ENCODE measurements around the gene DHPS. TPM values are rescaled to one million over a fixed set of nuclear protein-coding genes. Genes with fewer than 3 reads are reported as not detected.
"Not testable (repeated sequence)": the region's sequence is repeated elsewhere in the genome, so short reads cannot be mapped to it uniquely, and the experiment has no call there.

Gene DHPS
- total RNA-seq, 1 donor from 2014 or later = 106 TPM

GRCh38 chr19:12703046-12703445 is 21.4 kb upstream of the DHPS start:
- Mint-ChIP-seq H3K36me3 (ENCODE audit: insufficient read depth) (peaks cover 27% of the 10 kb centered on the region), H3K9me3 (ENCODE audit: low read depth) (no peaks in the 10 kb centered on the region), H3K4me1 (ENCODE audit: low read depth) (no peaks in the 10 kb centered on the region), H3K27ac (no peak overlapping the region), H3K4me3 (ENCODE audit: low read depth) (no peak overlapping the region), H3K27me3 (no peaks in the 10 kb centered on the region)
- DNase-seq (ENCODE audit: low spot score, unreplicated experiment) = no peak
- TF ChIP-seq CTCF (IDR thresholded peaks at IDR 0.05; ENCODE audit: unreplicated experiment) = no peak

DNA sequence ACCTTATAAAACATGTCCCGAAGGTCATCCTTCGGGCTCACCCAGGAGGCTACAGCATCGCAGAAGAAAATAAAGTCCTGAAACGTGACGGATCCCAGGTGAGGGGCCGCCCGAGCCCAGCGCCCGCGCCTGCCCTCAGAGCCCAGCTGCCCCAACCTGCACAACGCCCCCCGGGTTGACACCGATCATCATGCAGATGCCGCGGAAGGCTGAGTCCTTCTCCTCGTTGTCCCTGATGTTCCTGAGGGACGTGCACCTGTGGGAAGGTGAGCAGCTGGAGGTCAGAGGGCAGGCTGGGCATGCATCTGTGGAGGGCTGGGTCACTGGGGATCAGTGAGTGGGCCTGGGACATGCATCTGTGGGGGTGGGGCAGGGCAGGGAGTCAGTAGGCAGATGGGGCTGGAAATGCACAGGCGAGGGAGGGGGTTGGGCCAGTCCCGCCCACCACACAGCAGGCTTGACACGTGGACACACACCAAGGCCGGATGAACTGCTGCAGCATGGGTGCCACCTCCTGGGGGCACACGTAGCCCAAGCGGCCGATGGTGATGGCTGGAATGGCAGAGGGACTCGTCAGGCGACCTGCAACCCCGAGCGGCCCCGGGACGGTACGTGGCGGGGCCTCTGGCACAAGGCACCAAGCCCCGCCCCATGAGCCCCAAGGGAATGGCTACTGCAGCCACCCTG is 20.1 kb upstream of the DHPS start:
- Mint-ChIP-seq H3K4me3 (ENCODE audit: low read depth) (no peak overlapping the region), H3K27ac (peak overlapping the region; percentile 24), H3K9me3 (ENCODE audit: low read depth) (no peaks in the 10 kb centered on the region), H3K4me1 (ENCODE audit: low read depth) (peaks cover 2% of the 10 kb centered on the region), H3K36me3 (ENCODE audit: insufficient read depth) (peaks cover 27% of the 10 kb centered on the region), H3K27me3 (no peaks in the 10 kb centered on the region)
- no peak for TF ChIP-seq CTCF (IDR thresholded peaks at IDR 0.05; ENCODE audit: unreplicated experiment)
- DNase-seq (ENCODE audit: low spot score, unreplicated experiment) = no peak

GRCh38 chr19:12698138-12698537 is 16.5 kb upstream of the DHPS start:
- no peak for TF ChIP-seq CTCF (IDR thresholded peaks at IDR 0.05; ENCODE audit: unreplicated experiment)

GRCh38 chr19:12697425-12697824 is 15.7 kb upstream of the DHPS start:
- H3K4me3 Mint-ChIP-seq (ENCODE audit: low read depth) = peak overlapping the region; percentile 7
- not testable (repeated sequence) for H3K4me1 Mint-ChIP-seq (ENCODE audit: low read depth); H3K9me3 Mint-ChIP-seq (ENCODE audit: low read depth); H3K27me3 Mint-ChIP-seq; DNase-seq (ENCODE audit: low spot score, unreplicated experiment)
- peak overlapping the region; percentile 33 for H3K27ac Mint-ChIP-seq
- peaks cover 10% of the 10 kb centered on the region for H3K36me3 Mint-ChIP-seq (ENCODE audit: insufficient read depth)

More at GRCh38 chr19:12698138-12698537, 16.5 kb upstream of the DHPS start:
- H3K4me3 Mint-ChIP-seq (ENCODE audit: low read depth) = peak overlapping the region; percentile 60
- no peak for DNase-seq (ENCODE audit: low spot score, unreplicated experiment)
- peaks cover 13% of the 10 kb centered on the region for H3K36me3 Mint-ChIP-seq (ENCODE audit: insufficient read depth)
- no peaks in the 10 kb centered on the region for H3K9me3 Mint-ChIP-seq (ENCODE audit: low read depth)
- peaks cover 2% of the 10 kb centered on the region for H3K4me1 Mint-ChIP-seq (ENCODE audit: low read depth)
- no peaks in the 10 kb centered on the region for H3K27me3 Mint-ChIP-seq
- H3K27ac Mint-ChIP-seq = peak overlapping the region; percentile 53

DNA sequence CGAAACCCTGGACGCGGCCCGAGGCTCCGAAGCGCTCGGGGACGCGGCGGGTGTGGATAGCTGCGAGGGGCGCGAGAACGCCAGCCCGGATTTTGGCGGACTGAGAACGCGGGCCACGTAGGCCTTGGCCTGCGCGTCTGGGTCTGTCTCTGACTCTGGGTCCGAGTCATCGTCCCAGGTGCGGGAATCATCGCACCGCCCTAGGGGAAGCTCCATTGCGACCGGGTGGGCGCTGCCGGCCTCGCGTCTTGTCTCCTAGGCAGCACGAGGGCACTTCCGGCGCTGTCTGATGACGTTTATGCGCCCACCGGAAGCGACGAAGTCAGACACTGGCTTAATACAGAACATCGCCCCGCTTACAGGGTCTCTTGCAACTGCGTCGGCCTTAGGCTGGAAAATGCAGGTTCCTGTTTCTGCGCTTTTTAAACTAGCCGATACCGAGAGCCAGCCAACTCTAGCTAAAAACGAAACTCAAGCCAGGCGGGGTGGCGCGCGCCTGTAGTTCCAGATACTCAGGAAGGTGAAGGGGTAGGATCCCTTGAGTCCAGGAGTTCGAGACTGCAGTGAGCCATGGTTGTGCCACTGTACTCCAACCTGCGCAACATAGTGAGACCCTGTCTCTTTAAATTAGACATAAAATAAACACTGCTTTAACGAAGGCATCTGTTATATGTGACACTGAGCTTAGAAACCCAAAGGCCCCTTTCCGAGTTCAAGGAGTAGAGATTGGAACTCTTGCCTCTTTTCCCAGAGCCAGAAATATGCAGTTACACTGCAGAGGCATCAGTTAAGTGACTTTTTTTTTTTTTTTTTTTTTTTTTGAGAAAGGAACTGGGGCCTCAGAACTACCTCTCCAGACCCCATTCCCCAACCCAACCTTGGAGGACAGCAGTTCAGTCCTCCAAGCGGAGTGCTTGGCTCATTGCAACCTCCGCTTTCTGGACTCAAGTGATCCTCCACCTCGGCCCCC is 15.0 kb upstream of the DHPS start, which contains the start of gene FBXW9:
Gene FBXW9, minus strand, starts transcription at position 266 of the 970 bp plus-strand sequence. Its CDS starts 50 bp downstream, at position 216.
- TF ChIP-seq CTCF (IDR thresholded peaks at IDR 0.05; ENCODE audit: unreplicated experiment) = no peak
- Mint-ChIP-seq H3K27ac (peak within 1 kb of the TSS; percentile 96), H3K4me1 (ENCODE audit: low read depth) (peaks cover 2% of the 10 kb centered on the region), H3K4me3 (ENCODE audit: low read depth) (peak within 1 kb of the TSS; percentile 86), H3K9me3 (ENCODE audit: low read depth) (no peaks in the 10 kb centered on the region), H3K27me3 (no peaks in the 10 kb centered on the region), H3K36me3 (ENCODE audit: insufficient read depth) (peaks cover 9% of the 10 kb centered on the region)
- DNase-seq (ENCODE audit: low spot score, unreplicated experiment) = peak; percentile 94

All from progenitor cell of endocrine pancreas (in vitro differentiated cells).